ENCODE measurements around the gene CCNDBP1. TPM values are rescaled to one million over a fixed set of nuclear protein-coding genes. Genes with fewer than 3 reads are reported as not detected.
"Not testable (repeated sequence)": the region's sequence is repeated elsewhere in the genome, so short reads cannot be mapped to it uniquely, and the experiment has no call there.

Gene CCNDBP1
- 10 to 100 TPM in 11 of 12 donors, not detected in 1; 22.0 to 48.3 (median 37.3) TPM for polyA plus RNA-seq (ENCODE audit: insufficient read length in 12 of 12)
- long read RNA-seq, donor 1, transcript CCNDBP1-207 (2 exons, 750 nt) = minor isoform, 8 of 31 reads
- long read RNA-seq, donor 1, transcript CCNDBP1-201 (11 exons, 3,660 nt) = major isoform, 17 of 31 reads
- long read RNA-seq, donor 1, partial matches to known transcripts = 0 of 31 reads
- long read RNA-seq, donor 1, other reads (novel, unspliced or antisense) = 0 of 31 reads
- long read RNA-seq, donor 2, transcript CCNDBP1-201 (11 exons, 3,660 nt) = major isoform, 18 of 26 reads
- long read RNA-seq, donor 2, partial matches to known transcripts = 0 of 26 reads
- long read RNA-seq, donor 2, other reads (novel, unspliced or antisense) = 0 of 26 reads
- long read RNA-seq, donor 3, transcript CCNDBP1-201 (11 exons, 3,660 nt) = major isoform, 10 of 14 reads
- long read RNA-seq, donor 3, partial matches to known transcripts = 0 of 14 reads
- long read RNA-seq, donor 3, other reads (novel, unspliced or antisense) = 0 of 14 reads
- long read RNA-seq, donor 4, transcript CCNDBP1-201 (11 exons, 3,660 nt) = major isoform, 5 of 5 reads
- long read RNA-seq, donor 4, partial matches to known transcripts = 0 of 5 reads
- long read RNA-seq, donor 4, other reads (novel, unspliced or antisense) = 0 of 5 reads
- long read RNA-seq, donor 5, transcript CCNDBP1-201 (11 exons, 3,660 nt) = major isoform, 15 of 20 reads
- long read RNA-seq, donor 5, partial matches to known transcripts = 0 of 20 reads
- long read RNA-seq, donor 5, other reads (novel, unspliced or antisense) = 0 of 20 reads
- long read RNA-seq, donor 6, transcript CCNDBP1-201 (11 exons, 3,660 nt) = major isoform, 12 of 13 reads
- long read RNA-seq, donor 6, partial matches to known transcripts = 0 of 13 reads
- long read RNA-seq, donor 6, other reads (novel, unspliced or antisense) = 0 of 13 reads
- long read RNA-seq, donor 7, partial matches to known transcripts = 0 of 7 reads
- long read RNA-seq, donor 7, other reads (novel, unspliced or antisense) = 0 of 7 reads
- long read RNA-seq, donor 8, transcript CCNDBP1-201 (11 exons, 3,660 nt) = major isoform, 14 of 20 reads
- long read RNA-seq, donor 8, transcript CCNDBP1-207 (2 exons, 750 nt) = minor isoform, 5 of 20 reads
- long read RNA-seq, donor 8, partial matches to known transcripts = 0 of 20 reads
- long read RNA-seq, donor 8, other reads (novel, unspliced or antisense) = 0 of 20 reads
- long read RNA-seq, donor 9, transcript CCNDBP1-201 (11 exons, 3,660 nt) = major isoform, 6 of 10 reads
- long read RNA-seq, donor 9, partial matches to known transcripts = 0 of 10 reads
- long read RNA-seq, donor 9, other reads (novel, unspliced or antisense) = 0 of 10 reads
- long read RNA-seq, donor 10, transcript CCNDBP1-201 (11 exons, 3,660 nt) = major isoform, 13 of 18 reads
- long read RNA-seq, donor 10, partial matches to known transcripts = 0 of 18 reads
- long read RNA-seq, donor 10, other reads (novel, unspliced or antisense) = 0 of 18 reads
- long read RNA-seq, donor 11, transcript CCNDBP1-201 (11 exons, 3,660 nt) = major isoform, 15 of 16 reads
- long read RNA-seq, donor 11, partial matches to known transcripts = 0 of 16 reads
- long read RNA-seq, donor 11, other reads (novel, unspliced or antisense) = 0 of 16 reads

DNA sequence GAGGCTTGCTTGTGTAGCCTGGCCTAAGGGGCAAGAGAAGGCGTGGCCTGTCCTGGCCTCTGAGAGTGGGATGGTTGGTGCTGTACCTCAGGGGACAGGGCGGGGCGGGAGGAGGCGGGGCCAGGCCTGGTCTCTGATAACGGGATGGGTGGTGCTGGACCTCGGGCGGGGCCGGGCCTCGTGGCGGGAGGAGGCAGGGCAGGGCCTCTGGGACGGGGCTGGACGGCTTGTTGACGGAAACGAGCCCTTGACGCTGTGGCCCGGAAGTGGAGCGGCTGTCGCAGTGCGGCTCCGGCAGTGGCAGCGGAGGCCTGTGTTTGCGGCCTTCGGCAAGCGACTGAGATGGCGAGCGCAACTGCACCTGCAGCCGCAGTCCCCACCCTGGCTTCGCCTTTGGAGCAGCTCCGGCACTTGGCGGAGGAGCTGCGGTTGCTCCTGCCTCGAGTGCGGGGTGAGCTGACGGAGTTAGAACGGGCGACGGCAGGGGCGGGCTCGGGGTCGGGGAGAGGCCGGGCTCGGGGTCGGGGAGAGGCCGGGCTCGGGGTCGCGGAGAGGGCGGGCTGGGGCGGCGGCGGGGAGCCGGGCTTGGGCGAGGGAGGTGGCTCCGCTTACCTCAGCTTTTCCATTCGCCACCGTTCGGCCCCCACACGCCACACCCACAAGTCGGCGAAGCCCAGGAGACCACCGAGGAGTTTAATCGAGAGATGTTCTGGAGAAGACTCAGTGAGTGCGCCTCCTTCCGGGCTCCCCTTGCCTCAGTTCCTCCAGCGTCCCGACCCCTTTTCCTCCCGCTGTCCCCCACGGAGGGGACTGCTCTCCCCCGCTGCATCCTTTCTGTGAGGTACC lies at the start of gene CCNDBP1:
TSS of gene CCNDBP1 (plus strand) at position 247 of the 846 bp plus-strand sequence. CDS start at position 343, 96 bp downstream.
- peak; percentile 65 for DNase-seq

DNA sequence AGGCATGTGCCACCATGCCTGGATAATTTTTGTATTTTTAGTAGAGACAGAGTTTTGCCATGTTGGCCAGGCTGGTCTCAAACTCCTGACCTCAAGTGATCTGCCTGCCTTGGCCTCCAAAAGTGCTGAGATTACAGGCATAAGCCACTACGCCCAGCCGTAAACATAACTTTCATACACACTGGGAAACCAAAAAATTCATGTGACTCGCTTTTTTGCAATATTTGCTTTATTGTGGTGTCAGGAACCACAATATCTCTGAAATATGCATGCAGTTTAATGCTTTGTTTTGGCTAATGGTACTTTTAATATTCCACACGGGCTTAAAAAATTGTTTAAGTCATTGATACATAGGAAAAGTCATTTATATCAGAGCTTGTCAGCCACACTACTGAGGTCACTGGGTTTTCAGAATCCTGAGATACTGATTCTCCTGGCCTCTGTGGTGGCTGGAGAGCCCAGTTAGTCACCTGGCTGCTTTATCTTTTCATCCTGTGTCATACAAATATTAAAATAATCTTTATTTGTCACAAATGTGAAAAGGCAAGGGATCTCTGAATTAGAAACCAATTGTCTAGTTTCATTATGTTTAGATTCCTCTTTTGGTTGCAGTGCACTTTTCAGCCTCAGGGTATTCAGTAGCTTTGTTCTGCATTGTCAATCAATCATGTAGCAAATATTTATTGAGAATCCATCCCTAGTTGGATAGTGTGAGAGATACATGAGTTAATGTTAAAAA lies 41.8 kb upstream of the CCNDBP1 start:
- no peak for DNase-seq

GRCh38 chr15:43144512-43144911 lies 40.7 kb upstream of the CCNDBP1 start:
- no peak for DNase-seq

DNA sequence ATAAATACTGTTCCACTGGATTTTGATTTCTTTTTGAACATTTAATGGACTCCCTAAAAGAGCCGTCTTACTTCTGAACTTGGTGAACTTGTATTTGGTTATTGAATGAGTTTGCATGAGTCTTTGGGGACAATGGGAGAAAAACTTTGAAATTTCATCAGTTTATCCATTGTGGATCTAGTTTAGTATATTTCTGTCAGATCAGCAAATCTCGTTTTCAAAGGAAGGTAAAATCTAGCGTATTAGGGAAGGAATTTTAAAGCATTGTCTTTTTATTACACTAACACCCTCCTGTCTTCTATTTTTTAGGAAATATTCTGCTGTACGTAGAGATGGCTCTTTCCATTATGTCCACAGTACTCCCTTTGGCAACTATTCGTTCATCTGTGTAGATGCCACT lies 39.0 kb upstream of the CCNDBP1 start:
- DNase-seq = no peak

GRCh38 chr15:43150191-43150929 lies 34.8 kb upstream of the CCNDBP1 start:
- DNase-seq = no peak

- no peak for DNase-seq
Observed at GRCh38 chr15:43151688-43152087, 33.5 kb upstream of the CCNDBP1 start.

GRCh38 chr15:43153269-43153668 lies 31.9 kb upstream of the CCNDBP1 start:
- no peak for DNase-seq

- no peak for DNase-seq
Observed at GRCh38 chr15:43165801-43166325, 19.3 kb upstream of the CCNDBP1 start.

DNA sequence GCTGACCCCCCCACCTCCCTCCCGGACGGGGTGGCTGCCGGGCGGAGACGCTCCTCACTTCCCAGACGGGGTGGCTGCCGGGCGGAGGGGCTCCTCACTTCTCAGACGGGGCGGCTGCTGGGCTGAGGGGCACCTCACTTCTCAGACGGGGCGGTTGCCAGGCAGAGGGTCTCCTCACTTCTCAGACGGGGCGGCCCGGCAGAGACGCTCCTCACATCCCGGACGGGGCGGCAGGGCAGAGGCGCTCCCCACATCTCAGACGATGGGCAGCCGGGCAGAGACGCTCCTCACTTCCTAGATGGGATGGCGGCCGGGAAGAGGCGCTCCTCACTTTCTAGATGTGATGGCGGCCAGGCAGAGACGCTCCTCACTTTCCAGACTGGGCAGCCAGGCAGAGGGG lies 17.9 kb upstream of the CCNDBP1 start:
- DNase-seq = not testable (repeated sequence)

DNA sequence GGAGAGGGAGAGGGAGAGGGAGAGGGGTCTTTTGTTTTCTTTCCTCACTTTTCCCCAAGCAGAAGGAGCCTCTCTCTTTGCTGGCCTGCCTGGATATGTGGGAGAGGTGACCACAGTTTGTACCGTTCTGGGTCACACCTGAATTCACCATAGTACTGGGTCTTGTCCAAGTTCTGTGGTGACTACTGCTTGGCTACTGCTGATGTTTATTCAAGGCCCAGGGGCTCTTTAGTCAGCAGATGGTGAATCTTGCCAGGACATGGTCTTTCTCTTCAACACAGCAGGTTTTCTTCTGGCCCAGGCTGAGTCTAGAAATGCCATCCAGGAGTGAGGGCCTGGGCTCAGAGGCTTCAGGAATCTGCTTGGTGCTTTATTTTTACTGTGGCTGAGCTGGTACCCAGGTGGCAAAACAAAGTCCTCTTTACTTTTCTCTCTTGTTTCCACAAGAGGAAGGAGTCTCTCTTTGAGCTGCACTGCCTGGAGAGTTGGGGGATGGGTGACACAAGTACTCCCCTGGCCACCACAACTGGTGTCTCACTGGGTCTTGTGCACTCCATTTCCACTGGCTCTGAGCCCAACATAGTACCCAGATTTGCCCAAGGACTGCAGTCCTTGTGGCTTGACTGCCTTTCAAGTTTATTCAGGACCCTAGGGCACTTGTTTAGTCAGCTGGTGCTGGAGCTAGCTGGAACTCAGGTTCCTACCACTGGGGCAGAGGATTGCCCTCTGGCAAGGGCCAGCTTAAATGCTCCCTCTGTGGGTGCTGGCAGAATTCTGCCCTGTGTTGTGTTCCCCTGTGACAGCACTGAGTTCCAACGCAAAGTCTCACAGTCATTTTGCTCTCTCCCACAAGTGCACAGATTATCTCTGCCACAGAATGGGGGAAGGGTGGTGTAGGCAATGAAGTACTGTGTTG lies 16.8 kb upstream of the CCNDBP1 start:
- no peak for DNase-seq

DNA sequence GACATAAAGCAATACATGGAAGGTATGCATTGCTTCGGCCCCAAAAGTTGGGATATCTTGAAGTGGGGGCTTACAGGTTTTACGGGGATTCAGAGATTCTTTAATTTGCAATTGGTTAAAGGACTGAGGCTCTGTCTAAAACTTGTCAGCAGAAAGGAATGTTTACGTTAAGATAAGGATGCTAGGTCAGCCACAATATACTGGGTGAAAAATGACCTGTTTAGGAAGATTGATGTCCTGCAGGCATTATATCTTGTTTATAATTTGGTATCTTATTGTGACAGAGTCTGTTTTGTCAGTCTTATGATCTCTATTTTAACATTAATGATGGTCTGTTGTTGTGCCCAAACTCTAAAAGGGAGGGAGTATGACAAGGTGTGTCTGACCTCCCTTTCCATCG lies 15.3 kb upstream of the CCNDBP1 start:
- DNase-seq = no peak

GRCh38 chr15:43175656-43176309 lies 9.4 kb upstream of the CCNDBP1 start:
- not testable (repeated sequence) for DNase-seq

DNA sequence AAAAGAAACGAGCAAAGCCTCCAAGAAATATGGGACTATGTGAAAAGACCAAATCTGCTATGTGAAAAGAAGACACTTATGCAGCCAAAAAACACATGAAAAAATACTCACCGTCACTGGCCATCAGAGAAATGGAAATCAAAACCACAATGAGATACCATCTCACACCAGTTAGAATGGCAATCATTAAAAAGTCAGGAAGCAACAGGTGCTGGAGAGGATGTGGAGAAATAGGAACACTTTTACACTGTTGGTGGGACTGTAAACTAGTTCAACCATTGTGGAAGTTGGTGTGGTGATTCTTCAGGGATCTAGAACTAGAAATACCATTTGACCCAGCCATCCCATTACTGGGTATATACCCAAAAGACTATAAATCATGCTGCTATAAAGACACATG lies 8.1 kb upstream of the CCNDBP1 start:
- DNase-seq = not testable (repeated sequence)

- no peak for DNase-seq
Observed at GRCh38 chr15:43183270-43183669, 1.9 kb upstream of the CCNDBP1 start.

GRCh38 chr15:43184407-43185124 lies 637 bp upstream of the CCNDBP1 start:
- DNase-seq = no peak

- no peak for DNase-seq
Observed at GRCh38 chr15:43186003-43186353, 775 bp downstream of the CCNDBP1 start.

All from muscle of arm (tissue), 14 donors.